Mesenchymal stem cell (in vitro differentiated cells and primary cell): ENCODE results near the gene CPZ.

ENCODE experiments used
- DNase-seq: peaks from one replicate; pipeline ENCODE4 v3.0.0-alpha.2; 2013
- H2AFZ ChIP-seq: one replicate; pipeline ENCODE4 v1.6.1; 2013; ENCODE audit warnings: low read depth, mild to moderate bottlenecking, control low read depth, inconsistent platforms, low read length, moderate library complexity
- H2AK5ac ChIP-seq: 2 replicates; pipeline ENCODE4 v1.6.1; 2013; ENCODE audit warnings: low read length, moderate library complexity, mild to moderate bottlenecking, inconsistent platforms; ENCODE audit not compliant: severe bottlenecking
- H2BK120ac ChIP-seq: one replicate; pipeline ENCODE4 v1.6.1; 2013; ENCODE audit warnings: low read depth, mild to moderate bottlenecking, inconsistent platforms, low read length, moderate library complexity
- H2BK12ac ChIP-seq, 2 experiments: one replicate each; pipeline ENCODE4 v1.6.1; 2013; ENCODE audit warnings: inconsistent platforms in 2 of 2, low read length in 2 of 2, mild to moderate bottlenecking in 2 of 2, moderate library complexity in 2 of 2, control low read depth in 1 of 2
- H2BK15ac ChIP-seq: one replicate; pipeline ENCODE4 v1.6.1; 2013; ENCODE audit warnings: mild to moderate bottlenecking, low read depth, inconsistent platforms; ENCODE audit not compliant: poor library complexity, severe bottlenecking
- H2BK5ac ChIP-seq: 2 replicates; pipeline ENCODE4 v1.6.1; 2013; ENCODE audit warnings: low read depth, mild to moderate bottlenecking, low read length, control low read depth, inconsistent platforms; ENCODE audit not compliant: poor library complexity, severe bottlenecking
- H3K14ac ChIP-seq, 2 experiments: one replicate each; pipeline ENCODE4 v1.6.1; 2013; ENCODE audit warnings: inconsistent platforms in 2 of 2, low read length in 2 of 2, control low read depth in 1 of 2, mild to moderate bottlenecking in 1 of 2, moderate library complexity in 1 of 2
- H3K18ac ChIP-seq, 2 experiments: one replicate each; pipeline ENCODE4 v1.6.1; 2013; ENCODE audit warnings: inconsistent platforms in 2 of 2, low read length in 2 of 2, control low read depth in 1 of 2, low read depth in 1 of 2, mild to moderate bottlenecking in 1 of 2
- H3K23ac ChIP-seq, 2 experiments: one replicate each; pipeline ENCODE4 v1.6.1; 2013; ENCODE audit warnings: inconsistent platforms in 2 of 2, low read length in 2 of 2, mild to moderate bottlenecking in 2 of 2, moderate library complexity in 2 of 2, control low read depth in 1 of 2
- H3K27ac ChIP-seq: 2 replicates; pipeline ENCODE4 v1.5.1; 2013; ENCODE audit warnings: mild to moderate bottlenecking, moderate library complexity, low read length, control low read depth, inconsistent platforms; ENCODE audit not compliant: poor library complexity, severe bottlenecking
- H3K27me3 ChIP-seq, 2 experiments: 2 replicates each; pipeline versions ENCODE4 v1.6.1 to v1.7.0; 2013; ENCODE audit warnings: low read length in 2 of 2, mild to moderate bottlenecking in 2 of 2, moderate library complexity in 2 of 2, control low read depth in 1 of 2, inconsistent platforms in 1 of 2; ENCODE audit not compliant: control insufficient read depth in 1 of 2, insufficient read depth in 1 of 2
- H3K36me3 ChIP-seq, 2 experiments: 2 replicates each; pipeline versions ENCODE4 v1.6.1 to v1.7.0; 2013; ENCODE audit warnings: low read length in 2 of 2, control low read depth in 1 of 2, inconsistent platforms in 1 of 2, low read depth in 1 of 2, mild to moderate bottlenecking in 1 of 2; ENCODE audit not compliant: insufficient read depth in 2 of 2, control insufficient read depth in 1 of 2
- H3K4ac ChIP-seq, 2 experiments: one replicate each; pipeline ENCODE4 v1.6.1; 2013; ENCODE audit warnings: inconsistent platforms in 2 of 2, low read length in 2 of 2, mild to moderate bottlenecking in 2 of 2, moderate library complexity in 2 of 2, control low read depth in 1 of 2, low read depth in 1 of 2
- H3K4me1 ChIP-seq: 2 replicates; pipeline ENCODE4 v1.6.1; 2013; ENCODE audit warnings: low read depth, low read length, control low read depth; ENCODE audit not compliant: control insufficient read depth, insufficient read depth
- H3K4me2 ChIP-seq: 2 replicates; pipeline ENCODE4 v1.6.1; 2013; ENCODE audit warnings: low read length, mild to moderate bottlenecking, inconsistent platforms; ENCODE audit not compliant: poor library complexity, severe bottlenecking
- H3K4me3 ChIP-seq, 2 experiments: 2 replicates each; pipeline versions ENCODE4 v1.5.1 to v1.7.0; 2013; ENCODE audit warnings: low read length in 2 of 2, mild to moderate bottlenecking in 2 of 2, control low read depth in 1 of 2, low read depth in 1 of 2; ENCODE audit not compliant: insufficient read depth in 1 of 2
- H3K79me1 ChIP-seq: replicated peaks from 2 replicates; pipeline ENCODE4 v1.6.1; 2013; ENCODE audit warnings: mild to moderate bottlenecking, control low read depth, low read length, inconsistent platforms; ENCODE audit not compliant: poor library complexity, severe bottlenecking
- H3K9ac ChIP-seq: 2 replicates; pipeline ENCODE4 v1.7.0; 2013; ENCODE audit warnings: mild to moderate bottlenecking, low read length, moderate library complexity
- H3K9me3 ChIP-seq: 2 replicates; pipeline ENCODE4 v1.7.0; 2013; ENCODE audit warnings: mild to moderate bottlenecking, low read length; ENCODE audit not compliant: control insufficient read depth
- H4K8ac ChIP-seq: one replicate; pipeline ENCODE4 v1.6.1; 2013; ENCODE audit warnings: inconsistent platforms, mild to moderate bottlenecking, low read length, moderate library complexity
- H4K91ac ChIP-seq: one replicate; pipeline ENCODE4 v1.6.1; 2013; ENCODE audit warnings: mild to moderate bottlenecking, low read length, inconsistent platforms
- WGBS: methylation state at CpG from one replicate; pipeline ENCODE4 v1.1.7; 2013; ENCODE audit warnings: mixed read lengths; 5-methylcytosine and 5-hydroxymethylcytosine counted together

Gene CPZ

GRCh38 chr4:8582016-8582415, 10.5 kb upstream of the CPZ start:
- Histone ChIP-seq H3K9me3 (no peaks in the 10 kb centered on the region), H3K79me1 (no peaks in the 10 kb centered on the region), H3K4me3 (no peak overlapping the region), H4K91ac (no peak overlapping the region), H3K18ac (no peak overlapping the region), H2BK120ac (no peak overlapping the region), H3K27me3 (peaks cover 74 to 97% of the 10 kb centered on the region in 2 experiments), H3K4me1 (peaks cover 11% of the 10 kb centered on the region), H2AK5ac (no peak overlapping the region), H3K14ac (no peak overlapping the region), H2AFZ (no peak overlapping the region), H3K23ac (no peak overlapping the region), H2BK15ac (no peak overlapping the region), H2BK5ac (no peak overlapping the region), H3K4me2 (no peak overlapping the region), H3K27ac (no peak overlapping the region), H3K36me3 (no peaks in the 10 kb centered on the region), H3K4ac (no peak overlapping the region), H4K8ac (no peak overlapping the region), H3K9ac (no peak overlapping the region), H2BK12ac (no peak overlapping the region)
- no peak for DNase-seq
- 33% methylated on average over 2 of the region's 2 CpGs for WGBS

- Histone ChIP-seq H3K9me3 (no peaks in the 10 kb centered on the region), H2AFZ (no peak overlapping the region), H3K4me3 (no peak overlapping the region), H2BK120ac (no peak overlapping the region), H3K79me1 (no peaks in the 10 kb centered on the region), H4K91ac (no peak overlapping the region), H2BK5ac (no peak overlapping the region), H3K14ac (no peak overlapping the region), H3K9ac (no peak overlapping the region), H2AK5ac (no peak overlapping the region), H3K23ac (no peak overlapping the region), H4K8ac (no peak overlapping the region), H3K4me2 (no peak overlapping the region), H3K18ac (no peak overlapping the region), H3K36me3 (no peaks in the 10 kb centered on the region), H3K4me1 (peaks cover 11% of the 10 kb centered on the region), H3K27me3 (peaks cover 78 to 97% of the 10 kb centered on the region in 2 experiments), H3K4ac (no peak overlapping the region), H2BK15ac (no peak overlapping the region), H3K27ac (no peak overlapping the region), H2BK12ac (no peak overlapping the region)
- DNase-seq: no peak
- WGBS: 92% methylated on average over 12 of the region's 12 CpGs
Observed at GRCh38 chr4:8582436-8582835, 10.1 kb upstream of the CPZ start.

GRCh38 chr4:8582941-8583654, 9.5 kb upstream of the CPZ start:
- Histone ChIP-seq H3K79me1 (no peaks in the 10 kb centered on the region), H2AK5ac (no peak overlapping the region), H2BK15ac (no peak overlapping the region), H3K9me3 (no peaks in the 10 kb centered on the region), H3K4ac (no peak overlapping the region), H3K14ac (no peak overlapping the region), H3K23ac (no peak overlapping the region), H4K91ac (no peak overlapping the region), H3K9ac (no peak overlapping the region), H2AFZ (no peak overlapping the region), H2BK12ac (no peak overlapping the region), H3K18ac (no peak overlapping the region), H2BK5ac (no peak overlapping the region), H4K8ac (no peak overlapping the region), H3K27ac (no peak overlapping the region), H3K27me3 (peaks cover 79 to 97% of the 10 kb centered on the region in 2 experiments), H3K4me1 (peaks cover 11% of the 10 kb centered on the region), H2BK120ac (no peak overlapping the region), H3K4me2 (no peak overlapping the region), H3K4me3 (no peak overlapping the region), H3K36me3 (no peaks in the 10 kb centered on the region)
- 70% methylated on average over 9 of the region's 9 CpGs for WGBS
- no peak for DNase-seq

GRCh38 chr4:8583655-8584025, 8.9 kb upstream of the CPZ start:
- H4K8ac ChIP-seq: no peak overlapping the region
- no peak overlapping the region for H3K9ac ChIP-seq
- H4K91ac ChIP-seq: no peak overlapping the region
- no peak overlapping the region for H3K4me3 ChIP-seq
- no peaks in the 10 kb centered on the region for H3K79me1 ChIP-seq
- no peak overlapping the region for H3K4me2 ChIP-seq
- H3K14ac ChIP-seq: no peak overlapping the region
- no peak overlapping the region for H3K18ac ChIP-seq
- no peak overlapping the region for H2BK5ac ChIP-seq
- no peak overlapping the region for H2AK5ac ChIP-seq
- 67% methylated on average over 4 of the region's 4 CpGs for WGBS
- no peak for DNase-seq
- peaks cover 11% of the 10 kb centered on the region for H3K4me1 ChIP-seq
- no peak overlapping the region for H2AFZ ChIP-seq
- H3K23ac ChIP-seq: no peak overlapping the region
- no peak overlapping the region for H3K27ac ChIP-seq
- no peak overlapping the region for H3K4ac ChIP-seq
- no peak overlapping the region for H2BK12ac ChIP-seq
- H3K27me3 ChIP-seq: peaks cover 80 to 97% of the 10 kb centered on the region in 2 experiments
- no peaks in the 10 kb centered on the region for H3K9me3 ChIP-seq
- no peaks in the 10 kb centered on the region for H3K36me3 ChIP-seq
- H2BK15ac ChIP-seq: no peak overlapping the region
- no peak overlapping the region for H2BK120ac ChIP-seq
